Epithelial cell of esophagus (primary cell): ENCODE measurements around the gene ANP32B.
"Not testable (repeated sequence)": the region's sequence is repeated elsewhere in the genome, so short reads cannot be mapped to it uniquely, and the experiment has no call there.

ENCODE experiments used
- DNase-seq: peaks from one replicate; pipeline ENCODE4 v3.0.0; 2010; ENCODE audit warnings: low read depth
- H3K4me3 ChIP-seq: 2 replicates; pipeline ENCODE4 v1.5.1; 2011; ENCODE audit warnings: mild to moderate bottlenecking, low read length, control low read depth
- TF ChIP-seq, protein P1 (sequence below): IDR thresholded peaks from 2 replicates; pipeline ENCODE4 v1.5.1; 2011; ENCODE audit warnings: low read depth, mild to moderate bottlenecking, low read length, control low read depth, inconsistent platforms; ENCODE audit not compliant: insufficient read depth; ENCODE audit errors: missing control alignments

ANP32B gene

DNA sequence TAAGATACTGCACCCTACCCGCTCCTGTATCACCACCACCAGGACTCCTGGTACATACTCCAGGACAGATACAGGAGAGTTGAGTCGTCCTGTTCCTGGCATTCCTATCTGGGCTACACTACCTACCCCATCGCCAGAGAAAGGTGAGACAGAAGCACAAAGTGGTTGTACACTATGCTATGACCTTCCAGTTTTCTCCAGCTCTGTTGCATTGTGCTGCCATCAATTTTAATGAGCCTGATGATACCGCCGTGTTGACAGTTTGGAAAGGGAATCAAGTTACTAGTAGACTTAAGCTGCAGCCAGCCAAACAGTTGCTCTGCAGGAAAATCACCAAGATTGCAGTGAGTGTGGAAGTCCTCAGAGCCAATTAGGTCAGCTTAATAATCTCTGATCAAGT is 35.2 kb downstream of the ANP32B start:
- TF ChIP-seq, protein P1, sequence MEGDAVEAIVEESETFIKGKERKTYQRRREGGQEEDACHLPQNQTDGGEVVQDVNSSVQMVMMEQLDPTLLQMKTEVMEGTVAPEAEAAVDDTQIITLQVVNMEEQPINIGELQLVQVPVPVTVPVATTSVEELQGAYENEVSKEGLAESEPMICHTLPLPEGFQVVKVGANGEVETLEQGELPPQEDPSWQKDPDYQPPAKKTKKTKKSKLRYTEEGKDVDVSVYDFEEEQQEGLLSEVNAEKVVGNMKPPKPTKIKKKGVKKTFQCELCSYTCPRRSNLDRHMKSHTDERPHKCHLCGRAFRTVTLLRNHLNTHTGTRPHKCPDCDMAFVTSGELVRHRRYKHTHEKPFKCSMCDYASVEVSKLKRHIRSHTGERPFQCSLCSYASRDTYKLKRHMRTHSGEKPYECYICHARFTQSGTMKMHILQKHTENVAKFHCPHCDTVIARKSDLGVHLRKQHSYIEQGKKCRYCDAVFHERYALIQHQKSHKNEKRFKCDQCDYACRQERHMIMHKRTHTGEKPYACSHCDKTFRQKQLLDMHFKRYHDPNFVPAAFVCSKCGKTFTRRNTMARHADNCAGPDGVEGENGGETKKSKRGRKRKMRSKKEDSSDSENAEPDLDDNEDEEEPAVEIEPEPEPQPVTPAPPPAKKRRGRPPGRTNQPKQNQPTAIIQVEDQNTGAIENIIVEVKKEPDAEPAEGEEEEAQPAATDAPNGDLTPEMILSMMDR, result no peak
- no peak overlapping the region for H3K4me3 ChIP-seq
- DNase-seq, result no peak

DNA sequence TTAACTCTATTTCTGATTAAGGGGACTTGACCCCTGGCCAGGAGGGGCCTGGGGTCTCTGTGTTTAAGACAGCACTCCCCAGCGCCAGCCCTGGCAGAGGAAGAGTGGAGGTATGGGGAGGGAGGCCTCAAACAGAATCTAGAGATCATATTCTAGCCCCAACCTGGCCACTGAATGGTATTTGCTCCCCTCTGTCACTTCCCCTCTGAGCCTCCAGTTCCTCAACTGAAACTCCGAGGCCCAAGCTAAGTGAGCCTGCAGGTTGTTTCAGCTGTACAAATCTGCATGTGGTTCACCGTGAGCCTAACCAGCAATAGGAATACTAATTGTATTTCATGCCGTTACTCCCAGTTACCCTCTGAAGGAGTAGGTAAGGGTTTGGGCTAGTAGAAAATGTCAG is 36.0 kb downstream of the ANP32B start:
- TF ChIP-seq, protein P1, result no peak
- DNase-seq, result no peak
- no peak overlapping the region for H3K4me3 ChIP-seq

DNA sequence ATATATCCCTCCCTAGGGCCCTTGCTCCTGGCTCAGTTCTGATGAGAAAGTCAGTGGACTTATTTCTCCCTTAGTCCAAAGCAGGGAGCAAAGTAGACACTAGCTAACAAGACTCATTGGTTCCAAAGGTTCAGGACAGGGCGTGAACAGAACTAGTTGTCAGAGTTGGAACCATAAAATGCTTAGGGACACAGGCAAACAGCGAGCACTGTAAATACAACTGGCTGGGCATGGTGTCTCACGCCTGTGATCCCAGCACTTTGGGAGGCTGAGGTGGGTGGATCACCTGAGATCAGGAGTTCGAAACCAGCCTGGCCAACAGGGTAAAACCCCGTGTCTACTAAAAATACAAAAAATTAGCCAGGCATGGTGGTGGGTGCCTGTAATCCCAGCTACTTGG is 36.7 kb downstream of the ANP32B start:
- DNase-seq, H3K4me3 ChIP-seq: not testable (repeated sequence)

DNA sequence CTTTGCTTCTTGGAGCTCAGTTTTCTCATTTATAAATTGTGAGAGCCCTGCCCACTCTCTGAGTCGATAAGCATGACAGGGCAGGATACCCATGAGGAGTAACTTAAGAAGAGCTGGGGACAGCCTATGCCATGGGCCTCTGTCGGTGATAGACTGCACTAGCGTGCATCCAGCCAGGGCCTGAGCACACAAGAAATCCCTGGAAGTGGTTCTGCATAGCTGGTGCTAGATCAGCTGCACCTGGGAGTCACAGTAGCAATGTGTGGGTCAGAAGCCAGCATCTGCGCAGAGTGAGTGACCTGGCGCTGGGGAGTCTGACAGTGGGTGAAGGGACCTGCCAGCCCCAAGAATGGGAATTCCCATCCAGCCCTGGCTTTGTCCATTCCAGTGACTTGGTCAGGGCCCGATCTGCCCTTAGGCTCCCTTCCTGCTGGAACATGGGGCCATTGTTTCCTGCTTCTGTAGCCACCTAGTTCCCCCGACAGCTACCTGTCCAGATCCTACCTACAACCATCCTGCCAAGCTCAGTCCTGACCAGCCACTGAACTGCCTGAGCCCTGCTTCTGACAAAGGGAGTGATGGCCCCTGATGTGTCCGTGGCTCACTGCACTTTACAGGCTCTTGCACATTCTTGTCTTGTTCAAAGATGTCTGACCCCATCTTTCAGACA is 37.5 kb downstream of the ANP32B start:
- H3K4me3 ChIP-seq, result no peak overlapping the region
- no peak for DNase-seq
- TF ChIP-seq, protein P1, result no peak

DNA sequence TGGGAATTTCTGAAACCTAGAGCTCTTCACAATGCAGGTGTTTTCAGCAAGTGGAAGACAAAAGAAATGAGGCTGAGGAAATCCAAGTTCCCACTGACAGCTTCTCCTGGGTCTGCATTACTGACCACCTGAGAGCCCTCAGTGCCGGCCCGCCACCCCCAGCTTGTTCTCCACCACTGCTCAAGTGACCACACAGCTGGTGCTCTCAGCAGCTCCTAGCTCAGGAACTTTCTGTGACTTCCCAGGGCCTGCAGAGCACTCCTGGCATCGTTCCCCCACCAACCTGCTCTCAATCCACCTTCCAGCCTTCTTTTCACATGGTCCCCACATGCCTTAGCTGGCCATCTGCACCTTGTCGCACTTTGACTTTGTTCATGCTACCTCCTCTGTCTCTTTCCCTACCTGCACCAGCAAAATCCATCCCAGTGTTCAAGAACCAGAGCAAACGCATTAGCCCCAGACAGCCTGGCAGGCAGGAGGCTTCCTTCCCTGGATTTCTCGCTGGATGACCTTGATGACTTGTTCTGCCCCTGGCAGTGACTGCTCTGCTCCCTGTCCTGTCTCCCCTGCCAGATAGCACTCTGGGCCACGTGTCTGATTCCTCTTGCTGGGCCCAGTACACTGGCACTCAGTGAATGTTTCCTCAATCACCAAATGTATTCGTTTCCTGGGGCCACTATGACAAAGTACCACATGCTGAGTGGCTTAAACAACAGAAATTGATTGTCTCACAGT is 38.3 kb downstream of the ANP32B start:
- DNase-seq, result no peak
- H3K4me3 ChIP-seq, result no peak overlapping the region
- TF ChIP-seq, protein P1, result no peak

DNA sequence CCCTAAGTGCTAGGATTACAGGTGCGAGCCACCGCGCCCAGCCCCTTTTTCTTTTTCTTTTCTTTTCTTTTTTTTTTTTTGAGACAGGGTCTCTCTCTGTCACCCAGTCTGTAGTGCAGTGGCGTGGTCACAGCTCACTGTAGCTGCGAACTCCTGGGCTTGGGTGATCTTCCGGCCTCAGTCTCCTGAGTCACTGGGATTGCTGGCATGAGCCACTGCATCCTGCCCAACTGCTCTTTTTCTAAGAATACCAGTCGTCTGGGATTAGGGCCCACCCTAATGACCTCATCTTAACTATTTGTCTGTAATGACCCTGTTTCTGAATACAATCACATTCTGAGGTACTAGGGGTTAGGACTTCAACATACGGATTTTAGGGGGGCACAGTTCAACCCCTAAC is 39.3 kb downstream of the ANP32B start:
- no peak for DNase-seq
- TF ChIP-seq, protein P1, result no peak
- H3K4me3 ChIP-seq, result no peak overlapping the region

DNA sequence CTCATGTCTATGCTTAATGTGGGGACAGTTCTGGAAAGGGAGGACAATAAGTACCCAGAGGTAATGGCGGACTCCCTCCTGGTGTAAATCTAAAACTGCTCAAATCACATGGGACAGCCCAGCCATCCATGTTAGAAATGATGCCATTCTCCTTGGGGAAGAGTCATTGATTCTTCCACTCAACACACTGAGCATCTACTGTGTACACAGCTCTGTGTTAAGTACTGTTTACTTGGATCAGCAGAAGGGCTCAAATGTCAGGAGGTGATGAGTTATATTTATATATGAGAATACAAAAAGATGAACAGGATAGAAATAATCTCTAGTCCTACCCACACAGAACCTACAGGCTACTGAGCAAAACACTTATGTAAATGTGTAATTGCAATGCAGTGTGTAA is 41.6 kb downstream of the ANP32B start:
- H3K4me3 ChIP-seq, result no peak overlapping the region
- TF ChIP-seq, protein P1, result no peak
- DNase-seq, result no peak
